ENCODE data around the gene AGPAT4. TPM values are rescaled to one million over a fixed set of nuclear protein-coding genes. Genes with fewer than 3 reads are reported as not detected.
A peak's percentile ranks its signal among the peaks of the same experiment; 100 is the strongest.

Gene AGPAT4
- total RNA-seq, 1 donor from 2014 or later: 8.3 TPM

GRCh38 chr6:161171207-161171606 is 102.7 kb downstream of the AGPAT4 start:
- TF ChIP-seq, protein P1, sequence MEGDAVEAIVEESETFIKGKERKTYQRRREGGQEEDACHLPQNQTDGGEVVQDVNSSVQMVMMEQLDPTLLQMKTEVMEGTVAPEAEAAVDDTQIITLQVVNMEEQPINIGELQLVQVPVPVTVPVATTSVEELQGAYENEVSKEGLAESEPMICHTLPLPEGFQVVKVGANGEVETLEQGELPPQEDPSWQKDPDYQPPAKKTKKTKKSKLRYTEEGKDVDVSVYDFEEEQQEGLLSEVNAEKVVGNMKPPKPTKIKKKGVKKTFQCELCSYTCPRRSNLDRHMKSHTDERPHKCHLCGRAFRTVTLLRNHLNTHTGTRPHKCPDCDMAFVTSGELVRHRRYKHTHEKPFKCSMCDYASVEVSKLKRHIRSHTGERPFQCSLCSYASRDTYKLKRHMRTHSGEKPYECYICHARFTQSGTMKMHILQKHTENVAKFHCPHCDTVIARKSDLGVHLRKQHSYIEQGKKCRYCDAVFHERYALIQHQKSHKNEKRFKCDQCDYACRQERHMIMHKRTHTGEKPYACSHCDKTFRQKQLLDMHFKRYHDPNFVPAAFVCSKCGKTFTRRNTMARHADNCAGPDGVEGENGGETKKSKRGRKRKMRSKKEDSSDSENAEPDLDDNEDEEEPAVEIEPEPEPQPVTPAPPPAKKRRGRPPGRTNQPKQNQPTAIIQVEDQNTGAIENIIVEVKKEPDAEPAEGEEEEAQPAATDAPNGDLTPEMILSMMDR (IDR thresholded peaks at IDR 0.05): no peak
- no peaks in the 10 kb centered on the region for H3K9me3 Mint-ChIP-seq (ENCODE audit: unreplicated experiment)
- H3K4me1 Mint-ChIP-seq (ENCODE audit: unreplicated experiment): peaks cover 27% of the 10 kb centered on the region
- DNase-seq (ENCODE audit: extremely low spot score, unreplicated experiment): no peak
- H3K27me3 Mint-ChIP-seq (ENCODE audit: unreplicated experiment): no peaks in the 10 kb centered on the region
- no peak overlapping the region for H3K27ac Mint-ChIP-seq (ENCODE audit: unreplicated experiment)
- no peaks in the 10 kb centered on the region for H3K36me3 Mint-ChIP-seq (ENCODE audit: unreplicated experiment)
- no peak overlapping the region for H3K4me3 Mint-ChIP-seq (ENCODE audit: unreplicated experiment)

DNA sequence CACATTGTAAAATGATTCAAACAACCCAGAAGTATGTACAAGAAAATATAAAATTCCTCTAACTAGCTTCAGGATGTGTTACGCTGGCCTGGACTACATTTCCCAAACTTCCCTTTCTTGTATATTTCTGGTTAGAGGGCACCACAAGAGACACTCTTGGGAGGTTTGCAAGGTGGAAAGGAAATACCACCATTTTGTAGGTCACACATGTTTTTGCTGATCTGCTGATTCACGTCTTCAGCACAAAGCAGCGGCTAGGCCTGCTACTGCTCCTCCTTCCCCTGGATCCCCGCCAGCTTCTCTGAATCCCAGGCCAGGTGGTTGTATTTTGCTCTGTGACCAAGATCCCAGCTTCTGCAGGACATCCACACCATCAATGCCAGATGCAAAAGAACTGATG is 104.2 kb downstream of the AGPAT4 start:
- H3K4me1 Mint-ChIP-seq (ENCODE audit: unreplicated experiment): peaks cover 27% of the 10 kb centered on the region
- DNase-seq (ENCODE audit: extremely low spot score, unreplicated experiment): no peak
- no peaks in the 10 kb centered on the region for H3K9me3 Mint-ChIP-seq (ENCODE audit: unreplicated experiment)
- TF ChIP-seq, protein P1 (IDR thresholded peaks at IDR 0.05): no peak
- H3K27me3 Mint-ChIP-seq (ENCODE audit: unreplicated experiment): no peaks in the 10 kb centered on the region
- peaks cover 8% of the 10 kb centered on the region for H3K36me3 Mint-ChIP-seq (ENCODE audit: unreplicated experiment)
- no peak overlapping the region for H3K27ac Mint-ChIP-seq (ENCODE audit: unreplicated experiment)
- no peak overlapping the region for H3K4me3 Mint-ChIP-seq (ENCODE audit: unreplicated experiment)

GRCh38 chr6:161169035-161169434 is 104.8 kb downstream of the AGPAT4 start:
- peaks cover 8% of the 10 kb centered on the region for H3K36me3 Mint-ChIP-seq (ENCODE audit: unreplicated experiment)
- DNase-seq (ENCODE audit: extremely low spot score, unreplicated experiment): no peak
- H3K27ac Mint-ChIP-seq (ENCODE audit: unreplicated experiment): peak overlapping the region; percentile 32
- H3K9me3 Mint-ChIP-seq (ENCODE audit: unreplicated experiment): no peaks in the 10 kb centered on the region
- peaks cover 27% of the 10 kb centered on the region for H3K4me1 Mint-ChIP-seq (ENCODE audit: unreplicated experiment)
- H3K4me3 Mint-ChIP-seq (ENCODE audit: unreplicated experiment): no peak overlapping the region
- no peaks in the 10 kb centered on the region for H3K27me3 Mint-ChIP-seq (ENCODE audit: unreplicated experiment)
- TF ChIP-seq, protein P1 (IDR thresholded peaks at IDR 0.05): no peak

- TF ChIP-seq, protein P1 (IDR thresholded peaks at IDR 0.05): no peak
- DNase-seq (ENCODE audit: extremely low spot score, unreplicated experiment): peak; percentile 85
- Mint-ChIP-seq H3K27ac (ENCODE audit: unreplicated experiment) (peak overlapping the region; percentile 32), H3K4me1 (ENCODE audit: unreplicated experiment) (peaks cover 27% of the 10 kb centered on the region), H3K27me3 (ENCODE audit: unreplicated experiment) (no peaks in the 10 kb centered on the region), H3K36me3 (ENCODE audit: unreplicated experiment) (peaks cover 8% of the 10 kb centered on the region), H3K4me3 (ENCODE audit: unreplicated experiment) (no peak overlapping the region), H3K9me3 (ENCODE audit: unreplicated experiment) (no peaks in the 10 kb centered on the region)
These were observed 105.5 kb downstream of the AGPAT4 start for GRCh38 chr6:161168281-161168891.

DNA sequence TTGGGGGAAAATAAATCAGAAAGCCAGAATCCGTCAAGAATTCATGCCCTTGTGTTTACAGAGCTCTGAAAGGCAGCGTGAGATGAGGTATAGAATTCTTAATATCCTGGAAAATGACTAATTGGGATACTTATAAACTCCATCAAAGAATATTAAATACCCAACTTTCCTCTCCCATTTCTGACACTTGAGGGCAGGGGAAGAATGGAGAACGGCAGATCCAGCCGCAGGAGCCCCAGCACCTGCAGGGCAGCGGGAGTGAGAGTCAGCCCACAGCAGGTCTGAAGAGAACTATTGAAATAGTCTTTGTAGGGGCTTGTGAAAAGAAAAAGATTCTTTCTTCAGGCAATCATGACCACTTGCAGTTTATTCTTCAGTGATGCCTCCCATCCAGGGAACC is 107.2 kb downstream of the AGPAT4 start:
- no peak overlapping the region for H3K27ac Mint-ChIP-seq (ENCODE audit: unreplicated experiment)
- no peaks in the 10 kb centered on the region for H3K9me3 Mint-ChIP-seq (ENCODE audit: unreplicated experiment)
- H3K27me3 Mint-ChIP-seq (ENCODE audit: unreplicated experiment): no peaks in the 10 kb centered on the region
- H3K4me3 Mint-ChIP-seq (ENCODE audit: unreplicated experiment): no peak overlapping the region
- DNase-seq (ENCODE audit: extremely low spot score, unreplicated experiment): no peak
- H3K36me3 Mint-ChIP-seq (ENCODE audit: unreplicated experiment): peaks cover 12% of the 10 kb centered on the region
- peaks cover 34% of the 10 kb centered on the region for H3K4me1 Mint-ChIP-seq (ENCODE audit: unreplicated experiment)
- TF ChIP-seq, protein P1 (IDR thresholded peaks at IDR 0.05): no peak

All from osteocyte (in vitro differentiated cells).